ENCODE results near the gene COA7. TPM values are rescaled to one million over a fixed set of nuclear protein-coding genes. Genes with fewer than 3 reads are reported as not detected.

COA7 gene
- total and polyA plus RNA-seq, 2 of the 4 experiments (the other 2 are of a cell fraction), result 9.3 to 20.3 TPM

DNA sequence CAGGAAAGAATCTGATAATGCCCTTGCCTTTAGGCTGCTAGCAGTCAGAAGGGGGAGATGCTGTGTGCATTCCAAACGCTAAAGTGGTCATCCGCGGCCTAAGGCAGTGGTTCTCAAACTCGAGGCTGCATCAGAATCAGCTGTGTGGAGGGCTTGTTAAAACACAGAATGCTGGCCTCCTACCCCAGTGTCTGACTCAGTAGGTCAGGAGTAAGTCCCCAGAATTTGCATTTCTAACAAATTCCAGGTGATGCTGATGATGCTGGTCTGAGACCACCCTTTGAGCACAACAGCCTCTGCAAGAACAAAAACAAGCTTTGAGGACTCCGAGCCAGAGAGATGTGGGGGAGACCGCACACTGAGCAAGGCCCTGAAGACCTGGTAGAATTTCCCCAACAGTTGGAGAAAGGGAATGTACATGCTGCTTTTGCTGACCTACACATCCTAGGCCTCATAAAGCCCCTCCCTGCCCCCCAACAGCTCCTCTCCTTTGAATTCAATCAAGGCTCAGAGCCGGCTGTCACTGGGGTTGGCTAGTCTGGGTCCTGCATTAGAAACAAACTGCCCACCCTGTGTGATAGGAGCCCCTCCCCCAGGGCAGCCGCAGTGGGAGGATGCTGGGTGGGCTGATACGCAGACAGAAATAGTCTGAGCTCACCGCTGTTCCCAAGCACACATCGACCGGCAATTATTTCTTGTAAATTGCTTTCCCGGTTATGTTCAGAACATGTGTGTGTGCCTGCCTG, 38.1 kb downstream of the COA7 start:
- H3K9ac ChIP-seq (ENCODE audit: low read depth, low read length), result no peak overlapping the region
- dilution Hi-C loops (cut with HindIII; ENCODE audit: low sequenced_read_pairs, unreplicated experiment) (no loop called here), intact Hi-C loops (cut with micrococcal nuclease) (loop anchor here (5.0 kb wide), 1 partner anchor 33 kb away; no protein-coding TSS in a partner anchor), in situ Hi-C loops (cut with MboI; ENCODE audit: low sequenced_read_pairs) (no loop called here)
- H3K4me1 ChIP-seq (ENCODE audit: control insufficient read depth, insufficient read depth, low read length), result peaks cover 5% of the 10 kb centered on the region; the same call in 1 of the 2 replicates
- peaks cover 5% of the 10 kb centered on the region; the same call in 1 of the 2 replicates for H3K9me1 ChIP-seq (ENCODE audit: insufficient read depth, low read length)
- no peak overlapping the region for H3K14ac ChIP-seq (replicated peaks; ENCODE audit: low read depth, low read length)
- no peak overlapping the region for H4K91ac ChIP-seq (ENCODE audit: insufficient read depth, low read depth, low read length)
- H3K4ac ChIP-seq (ENCODE audit: low read depth, low read length), result no peak overlapping the region
- H3K27ac ChIP-seq (ENCODE audit: insufficient read depth, low read length), result no peak overlapping the region
- CTCF ChIA-PET, result interaction anchor here (0.6 to 0.7 kb wide), 2 partner anchors 26 to 303 kb away, joined by 3 read pairs; no protein-coding TSS in a partner anchor
- H2BK5ac ChIP-seq (ENCODE audit: low read depth, low read length, poor library complexity, severe bottlenecking), result no peak overlapping the region
- H4K8ac ChIP-seq (ENCODE audit: low read depth in 2 of 2, low read length in 2 of 2), result no peak overlapping the region
- H3K18ac ChIP-seq (ENCODE audit: low read depth, low read length), result no peak overlapping the region
- no peak overlapping the region for H4K5ac ChIP-seq (ENCODE audit: low read depth, low read length)
- DNase-seq (no peak), ATAC-seq (ENCODE audit: low read depth) (no peak)
- no peak overlapping the region for H3K56ac ChIP-seq (ENCODE audit: extremely low read depth, insufficient read depth, low read length)
- no peaks in the 10 kb centered on the region for H3K79me1 ChIP-seq (ENCODE audit: low read depth in 1 of 2, low read length in 2 of 2)
- no peak for TF ChIP-seq MXI1 (IDR thresholded peaks at IDR 0.05; ENCODE audit: borderline replicate concordance, low read depth, low read length)
- H4K20me1 ChIP-seq (ENCODE audit: insufficient read depth, low read length), result no peaks in the 10 kb centered on the region
- H2AK5ac ChIP-seq (ENCODE audit: low read depth, low read length), result no peak overlapping the region
- no peak overlapping the region for H3K4me2 ChIP-seq (ENCODE audit: low read depth, low read length)
- H3K23ac ChIP-seq (ENCODE audit: low read depth, low read length), result no peak overlapping the region
- peaks cover 13% of the 10 kb centered on the region; the same call in 1 of the 2 replicates for H3K27me3 ChIP-seq (ENCODE audit: control insufficient read depth, insufficient read depth, low read length)
- H2AFZ ChIP-seq (replicated peaks; ENCODE audit: low read length, poor library complexity), result peak overlapping the region; percentile 26
- no peak overlapping the region for H2BK20ac ChIP-seq (ENCODE audit: low read depth, low read length)
- no peak overlapping the region for H2BK15ac ChIP-seq (ENCODE audit: low read depth, low read length)
- WGBS, 2 experiments (ENCODE audit: extremely low coverage in 2 of 2, insufficient read length in 1 of 2), result 48% methylated on average over 9 of the region's 13 CpGs; no CpG with 5 or more reads in 1 of the 2 experiments
- no peaks in the 10 kb centered on the region for H3K9me3 ChIP-seq (ENCODE audit: control insufficient read depth, insufficient read depth, low read length)
- no TSS peak for BruUV-seq (replicated peaks)
- H3K36me3 ChIP-seq (ENCODE audit: control insufficient read depth, insufficient read depth, low read length), result no peaks in the 10 kb centered on the region
- H2AK9ac ChIP-seq (replicated peaks; ENCODE audit: low read depth, low read length, poor library complexity), result no peak overlapping the region
- no peak overlapping the region for H2BK120ac ChIP-seq (ENCODE audit: low read depth, low read length)
- POLR2A ChIA-PET (ENCODE audit: unreplicated experiment), result no interaction called here
- no peak overlapping the region for H3K4me3 ChIP-seq (ENCODE audit: insufficient read depth, low read depth, low read length)
